GM11168 (cell line): ENCODE data around the gene C1orf52.

Source experiments
- in situ Hi-C: fragments of 300-500 bp; cut with MboI; formaldehyde crosslinking; loops from one replicate; pipeline ENCODE4 v1.12.0; 2022; ENCODE audit warnings: low sequenced_read_pairs; ENCODE audit not compliant: unreplicated experiment

C1orf52 gene

GRCh38 chr1:85259118-85259911, at the start of gene C1orf52:
TSS of gene C1orf52 (minus strand) at chr1:85259662. CDS start at chr1:85259633, 29 bp downstream.
- in situ Hi-C loops = no loop called here

- in situ Hi-C loops = loop anchor here (10.0 to 25.0 kb wide), 2 partner anchors 266 to 403 kb away; partner anchors contain the start of gene ZNHIT6
Measured at GRCh38 chr1:85308833-85309350, 49.4 kb upstream of the C1orf52 start.

- in situ Hi-C loops = loop anchor here (10.0 to 25.0 kb wide), 2 partner anchors 267 to 404 kb away; partner anchors contain the start of gene ZNHIT6
Measured at GRCh38 chr1:85307987-85308832, 48.7 kb upstream of the C1orf52 start.

- in situ Hi-C loops = loop anchor here (10.0 to 25.0 kb wide), 2 partner anchors 269 to 406 kb away; partner anchors contain the start of gene ZNHIT6
Measured at GRCh38 chr1:85306236-85306635, 46.8 kb upstream of the C1orf52 start.

GRCh38 chr1:85303440-85304162, 44.1 kb upstream of the C1orf52 start:
- in situ Hi-C loops = loop anchor here (10.0 to 25.0 kb wide), 2 partner anchors 271 to 409 kb away; partner anchors contain the start of gene ZNHIT6

- in situ Hi-C loops = loop anchor here (10.0 to 25.0 kb wide), 2 partner anchors 275 to 412 kb away; partner anchors contain the start of gene ZNHIT6
Measured at GRCh38 chr1:85300140-85300539, 40.7 kb upstream of the C1orf52 start.

- in situ Hi-C loops = no loop called here
Measured at GRCh38 chr1:85297855-85298629, 38.6 kb upstream of the C1orf52 start.

GRCh38 chr1:85297538-85297854, 38.0 kb upstream of the C1orf52 start:
- in situ Hi-C loops = no loop called here

GRCh38 chr1:85296980-85297379, 37.5 kb upstream of the C1orf52 start:
- in situ Hi-C loops = no loop called here

GRCh38 chr1:85295654-85296053, 36.2 kb upstream of the C1orf52 start:
- in situ Hi-C loops = no loop called here

- in situ Hi-C loops = no loop called here
Measured at GRCh38 chr1:85295006-85295431, 35.6 kb upstream of the C1orf52 start.

GRCh38 chr1:85290826-85291225, 31.4 kb upstream of the C1orf52 start:
- in situ Hi-C loops = no loop called here

- in situ Hi-C loops = no loop called here
Measured at GRCh38 chr1:85289848-85290335, 30.4 kb upstream of the C1orf52 start.

- in situ Hi-C loops = no loop called here
Measured at GRCh38 chr1:85289207-85289847, 29.9 kb upstream of the C1orf52 start.

GRCh38 chr1:85284202-85284601, 24.7 kb upstream of the C1orf52 start:
- in situ Hi-C loops = no loop called here

- in situ Hi-C loops = no loop called here
Measured at GRCh38 chr1:85283475-85284199, 24.2 kb upstream of the C1orf52 start.

GRCh38 chr1:85282424-85282823, 23.0 kb upstream of the C1orf52 start:
- in situ Hi-C loops = no loop called here

GRCh38 chr1:85280636-85281035, 21.2 kb upstream of the C1orf52 start:
- in situ Hi-C loops = no loop called here
